HL-60 (cell line): ENCODE data around the gene MMP7.

Source experiments
- DNase-seq, 2 experiments: peaks; one replicate each; pipeline ENCODE4 v3.0.0-alpha.2; 2010 to 2020; ENCODE audit warnings: low read depth in 1 of 2, low spot score in 1 of 2
- H3K27ac ChIP-seq: fragments of 250-450 bp; sonication (Bioruptor Pico); replicated peaks from 2 replicates; pipeline ENCODE4 v1.5.1; 2020; ENCODE audit warnings: mild to moderate bottlenecking, moderate library complexity
- H3K27me3 ChIP-seq: fragments of 250-450 bp; sonication (Bioruptor Pico); 2 replicates; pipeline ENCODE4 v1.5.1; 2021; ENCODE audit warnings: mild to moderate bottlenecking, moderate library complexity; ENCODE audit not compliant: insufficient read depth, poor library complexity, severe bottlenecking
- H3K4me3 ChIP-seq: replicated peaks from 2 replicates; pipeline ENCODE4 v1.5.1; 2011; ENCODE audit warnings: mild to moderate bottlenecking, control low read depth, low read length; ENCODE audit not compliant: insufficient read depth
- CTCF ChIP-seq: IDR thresholded peaks from one replicate; pipeline ENCODE4 v1.5.1; 2011; ENCODE audit warnings: low read length, control low read depth, inconsistent platforms; ENCODE audit not compliant: insufficient read depth
- GABPA ChIP-seq: IDR thresholded peaks from 2 replicates; pipeline ENCODE4 v1.6.1; 2012; ENCODE audit warnings: low read depth
- POLR2AphosphoS5 ChIP-seq: IDR thresholded peaks from 2 replicates; pipeline ENCODE4 v1.6.1; 2012; ENCODE audit warnings: low read depth
- REST ChIP-seq: IDR thresholded peaks from 2 replicates; pipeline ENCODE4 v1.6.1; 2012; ENCODE audit warnings: low read depth; ENCODE audit not compliant: insufficient replicate concordance
- SPI1 ChIP-seq: IDR thresholded peaks from 2 replicates; pipeline ENCODE4 v1.6.1; 2012; ENCODE audit warnings: low read depth, mild to moderate bottlenecking, borderline replicate concordance

The MMP7 gene

GRCh38 chr11:102546427-102546826 is 15.9 kb upstream of the MMP7 start:
- TF ChIP-seq GABPA (no peak), SPI1 (no peak), CTCF (no peak), POLR2AphosphoS5 (no peak), REST (no peak)
- no peak overlapping the region for H3K27ac ChIP-seq
- H3K4me3 ChIP-seq = no peak overlapping the region
- no peak for DNase-seq
- no peaks in the 10 kb centered on the region for H3K27me3 ChIP-seq

GRCh38 chr11:102545701-102546100 is 15.2 kb upstream of the MMP7 start:
- no peak overlapping the region for H3K27ac ChIP-seq
- no peak overlapping the region for H3K4me3 ChIP-seq
- no peak for DNase-seq
- TF ChIP-seq REST = no peak
- no peak for TF ChIP-seq CTCF
- TF ChIP-seq POLR2AphosphoS5 = no peak
- TF ChIP-seq GABPA = no peak
- TF ChIP-seq SPI1 = no peak
- no peaks in the 10 kb centered on the region for H3K27me3 ChIP-seq

GRCh38 chr11:102544594-102544993 is 14.0 kb upstream of the MMP7 start:
- Histone ChIP-seq H3K4me3 (no peak overlapping the region), H3K27me3 (no peaks in the 10 kb centered on the region), H3K27ac (no peak overlapping the region)
- TF ChIP-seq SPI1 = no peak
- TF ChIP-seq POLR2AphosphoS5 = no peak
- TF ChIP-seq CTCF = no peak
- TF ChIP-seq REST = no peak
- no peak for TF ChIP-seq GABPA
- DNase-seq = no peak
